Measurements from ENCODE around the gene RPS6KB2. TPM values are rescaled to one million over a fixed set of nuclear protein-coding genes. Genes with fewer than 3 reads are reported as not detected.

The RPS6KB2 gene
- total and polyA plus RNA-seq, 9 of the 15 experiments (the other 6 are each of a cell fraction or from before 2014, with no cell fraction given): 0.42 to 122 (median 82.6) TPM

DNA sequence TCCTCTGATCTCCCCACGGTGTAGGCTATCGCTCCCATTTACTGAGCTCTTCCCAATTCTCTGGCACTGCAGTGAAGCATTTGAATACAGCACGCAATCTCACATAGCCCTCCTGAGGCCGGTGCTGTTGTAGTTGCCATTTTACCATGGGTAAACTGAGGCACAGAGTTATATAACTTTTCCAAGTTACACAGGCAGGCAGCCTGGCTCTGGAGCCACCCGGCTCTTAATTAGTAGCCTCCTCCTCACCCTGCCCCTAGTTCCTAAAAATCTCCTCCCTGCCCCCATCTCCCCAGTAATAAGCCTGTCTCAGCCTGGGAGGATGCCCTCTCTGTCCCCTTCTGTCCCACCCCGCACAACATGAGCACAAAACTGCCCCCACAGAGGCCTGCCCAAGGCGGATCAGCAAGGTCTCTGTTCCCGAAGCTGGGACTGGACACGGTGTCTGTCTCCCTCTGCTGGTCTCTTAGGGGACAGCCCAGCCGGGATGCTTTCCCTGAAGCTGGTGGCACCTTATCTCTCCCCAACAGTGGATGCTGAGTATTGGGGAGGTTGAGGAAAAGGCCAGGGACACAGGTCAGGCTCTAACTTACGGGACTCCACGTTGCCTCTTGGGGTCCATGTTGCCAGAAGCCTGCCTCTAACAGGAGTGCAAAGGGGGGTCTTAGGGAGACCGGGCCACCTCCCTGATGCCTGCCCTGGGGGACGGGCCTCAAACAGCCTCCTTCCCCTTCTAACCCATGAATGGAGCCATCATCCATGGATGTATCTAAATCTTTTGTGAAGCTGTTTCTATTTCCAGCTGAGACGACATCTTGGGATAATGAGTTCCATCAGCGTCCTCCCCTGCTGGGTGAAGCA, 45.8 kb upstream of the RPS6KB2 start:
- Histone ChIP-seq H3K79me2 (ENCODE audit: control insufficient read depth, insufficient read depth, low read length) (no peaks in the 10 kb centered on the region), H3K4me1 (replicated peaks in 1 of 2; ENCODE audit: control insufficient read depth in 2 of 2, insufficient read depth in 2 of 2, low read length in 2 of 2) (peaks cover 43 to 51% of the 10 kb centered on the region in 2 experiments), H3K36me3 (ENCODE audit: control insufficient read depth, insufficient read depth, low read length) (no peaks in the 10 kb centered on the region), H3K4me3 (no peak overlapping the region), H2AFZ (ENCODE audit: low read depth, low read length) (peak overlapping the region; percentile 61; the same call in 1 of the 2 replicates), H3K27me3 (ENCODE audit: control insufficient read depth in 2 of 2, insufficient read depth in 2 of 2, low read length in 2 of 2) (no peaks in the 10 kb centered on the region), H4K20me1 (replicated peaks; ENCODE audit: control insufficient read depth, insufficient read depth, low read length) (no peaks in the 10 kb centered on the region), H3K4me2 (ENCODE audit: insufficient read depth, low read length) (no peak overlapping the region), H3K27ac (ENCODE audit: extremely low read depth, low read depth, low read length) (no peak overlapping the region), H3K9me3 (replicated peaks; ENCODE audit: control insufficient read depth, insufficient read depth, low read depth, low read length) (no peaks in the 10 kb centered on the region), H3K9me1 (ENCODE audit: control insufficient read depth, insufficient read depth, low read length) (no peaks in the 10 kb centered on the region), H3K9ac (ENCODE audit: insufficient read depth in 1 of 2, low read depth in 2 of 2, low read length in 2 of 2) (peak overlapping the region in 1 of 2 experiments; percentile 57; a peak in 1 of 4 replicates)
- BruUV-seq (replicated peaks): no TSS peak
- in situ Hi-C loops (cut with MboI): loop anchor here (5.0 kb wide), 1 partner anchor 120 kb away; no protein-coding TSS in a partner anchor
- intact Hi-C loops (cut with micrococcal nuclease): loop anchor here (1.0 to 5.0 kb wide), 4 partner anchors 25 to 300 kb away; partner anchors contain the start of gene POLD4
- ATAC-seq (peak; percentile 88), FAIRE-seq (peak; percentile 94), DNase-seq (ENCODE audit: extremely low read depth in 1 of 4, low spot score in 3 of 4) (peak; percentile 68 to 91 (median 78))
- 27% methylated on average over 14 of the region's 16 CpGs for WGBS (ENCODE audit: insufficient coverage, low coverage, missing lambda C conversion rate)
- ChIA-PET CTCF (ENCODE audit: low intra/inter-chr PET ratio) (interaction anchor here (0.7 to 2.9 kb wide), 8 partner anchors 25 to 300 kb away, joined by 3 to 41 read pairs (median 6); partner anchors contain the start of gene POLD4), POLR2A (interaction anchor here (0.5 to 2.6 kb wide), 13 partner anchors 9 to 454 kb away, joined by 3 to 11 read pairs (median 3); partner anchors contain the start of genes CLCF1 and RAD9A)
- TF ChIP-seq MTF1 (CRISPR knock-in tag; IDR thresholded peaks at IDR 0.05; ENCODE audit: borderline replicate concordance) (no peak), ERF (CRISPR knock-in tag; IDR thresholded peaks at IDR 0.05) (no peak), ZFP1 (CRISPR knock-in tag; IDR thresholded peaks at IDR 0.05) (no peak), TEAD1 (CRISPR knock-in tag; IDR thresholded peaks at IDR 0.05) (0 out of 4 replicates have a peak, but pooled peaks of 1 of the 2 experiments have one; percentile 48), EP300 (IDR thresholded peaks at IDR 0.05; ENCODE audit: low read length) (peak; percentile 28; the same call in 1 of the 2 replicates), MTA3 (IDR thresholded peaks at IDR 0.05; ENCODE audit: borderline replicate concordance) (0 out of 2 replicates have a peak, but pooled peaks have one; percentile 37)
- TF ChIP-seq, protein P1, sequence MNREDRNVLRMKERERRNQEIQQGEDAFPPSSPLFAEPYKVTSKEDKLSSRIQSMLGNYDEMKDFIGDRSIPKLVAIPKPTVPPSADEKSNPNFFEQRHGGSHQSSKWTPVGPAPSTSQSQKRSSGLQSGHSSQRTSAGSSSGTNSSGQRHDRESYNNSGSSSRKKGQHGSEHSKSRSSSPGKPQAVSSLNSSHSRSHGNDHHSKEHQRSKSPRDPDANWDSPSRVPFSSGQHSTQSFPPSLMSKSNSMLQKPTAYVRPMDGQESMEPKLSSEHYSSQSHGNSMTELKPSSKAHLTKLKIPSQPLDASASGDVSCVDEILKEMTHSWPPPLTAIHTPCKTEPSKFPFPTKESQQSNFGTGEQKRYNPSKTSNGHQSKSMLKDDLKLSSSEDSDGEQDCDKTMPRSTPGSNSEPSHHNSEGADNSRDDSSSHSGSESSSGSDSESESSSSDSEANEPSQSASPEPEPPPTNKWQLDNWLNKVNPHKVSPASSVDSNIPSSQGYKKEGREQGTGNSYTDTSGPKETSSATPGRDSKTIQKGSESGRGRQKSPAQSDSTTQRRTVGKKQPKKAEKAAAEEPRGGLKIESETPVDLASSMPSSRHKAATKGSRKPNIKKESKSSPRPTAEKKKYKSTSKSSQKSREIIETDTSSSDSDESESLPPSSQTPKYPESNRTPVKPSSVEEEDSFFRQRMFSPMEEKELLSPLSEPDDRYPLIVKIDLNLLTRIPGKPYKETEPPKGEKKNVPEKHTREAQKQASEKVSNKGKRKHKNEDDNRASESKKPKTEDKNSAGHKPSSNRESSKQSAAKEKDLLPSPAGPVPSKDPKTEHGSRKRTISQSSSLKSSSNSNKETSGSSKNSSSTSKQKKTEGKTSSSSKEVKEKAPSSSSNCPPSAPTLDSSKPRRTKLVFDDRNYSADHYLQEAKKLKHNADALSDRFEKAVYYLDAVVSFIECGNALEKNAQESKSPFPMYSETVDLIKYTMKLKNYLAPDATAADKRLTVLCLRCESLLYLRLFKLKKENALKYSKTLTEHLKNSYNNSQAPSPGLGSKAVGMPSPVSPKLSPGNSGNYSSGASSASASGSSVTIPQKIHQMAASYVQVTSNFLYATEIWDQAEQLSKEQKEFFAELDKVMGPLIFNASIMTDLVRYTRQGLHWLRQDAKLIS (CRISPR knock-in tag; IDR thresholded peaks at IDR 0.05): 0 out of 2 replicates have a peak, but pooled peaks have one; percentile 43
- TF ChIP-seq, protein P2, sequence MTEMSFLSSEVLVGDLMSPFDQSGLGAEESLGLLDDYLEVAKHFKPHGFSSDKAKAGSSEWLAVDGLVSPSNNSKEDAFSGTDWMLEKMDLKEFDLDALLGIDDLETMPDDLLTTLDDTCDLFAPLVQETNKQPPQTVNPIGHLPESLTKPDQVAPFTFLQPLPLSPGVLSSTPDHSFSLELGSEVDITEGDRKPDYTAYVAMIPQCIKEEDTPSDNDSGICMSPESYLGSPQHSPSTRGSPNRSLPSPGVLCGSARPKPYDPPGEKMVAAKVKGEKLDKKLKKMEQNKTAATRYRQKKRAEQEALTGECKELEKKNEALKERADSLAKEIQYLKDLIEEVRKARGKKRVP (CRISPR knock-in tag; IDR thresholded peaks at IDR 0.05): no peak
- TF ChIP-seq, protein P3, sequence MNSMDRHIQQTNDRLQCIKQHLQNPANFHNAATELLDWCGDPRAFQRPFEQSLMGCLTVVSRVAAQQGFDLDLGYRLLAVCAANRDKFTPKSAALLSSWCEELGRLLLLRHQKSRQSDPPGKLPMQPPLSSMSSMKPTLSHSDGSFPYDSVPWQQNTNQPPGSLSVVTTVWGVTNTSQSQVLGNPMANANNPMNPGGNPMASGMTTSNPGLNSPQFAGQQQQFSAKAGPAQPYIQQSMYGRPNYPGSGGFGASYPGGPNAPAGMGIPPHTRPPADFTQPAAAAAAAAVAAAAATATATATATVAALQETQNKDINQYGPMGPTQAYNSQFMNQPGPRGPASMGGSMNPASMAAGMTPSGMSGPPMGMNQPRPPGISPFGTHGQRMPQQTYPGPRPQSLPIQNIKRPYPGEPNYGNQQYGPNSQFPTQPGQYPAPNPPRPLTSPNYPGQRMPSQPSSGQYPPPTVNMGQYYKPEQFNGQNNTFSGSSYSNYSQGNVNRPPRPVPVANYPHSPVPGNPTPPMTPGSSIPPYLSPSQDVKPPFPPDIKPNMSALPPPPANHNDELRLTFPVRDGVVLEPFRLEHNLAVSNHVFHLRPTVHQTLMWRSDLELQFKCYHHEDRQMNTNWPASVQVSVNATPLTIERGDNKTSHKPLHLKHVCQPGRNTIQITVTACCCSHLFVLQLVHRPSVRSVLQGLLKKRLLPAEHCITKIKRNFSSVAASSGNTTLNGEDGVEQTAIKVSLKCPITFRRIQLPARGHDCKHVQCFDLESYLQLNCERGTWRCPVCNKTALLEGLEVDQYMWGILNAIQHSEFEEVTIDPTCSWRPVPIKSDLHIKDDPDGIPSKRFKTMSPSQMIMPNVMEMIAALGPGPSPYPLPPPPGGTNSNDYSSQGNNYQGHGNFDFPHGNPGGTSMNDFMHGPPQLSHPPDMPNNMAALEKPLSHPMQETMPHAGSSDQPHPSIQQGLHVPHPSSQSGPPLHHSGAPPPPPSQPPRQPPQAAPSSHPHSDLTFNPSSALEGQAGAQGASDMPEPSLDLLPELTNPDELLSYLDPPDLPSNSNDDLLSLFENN (IDR thresholded peaks at IDR 0.05; ENCODE audit: low read depth in 2 of 2, low read length in 2 of 2): 0 out of 4 replicates have a peak, but pooled peaks of 1 of the 2 experiments have one; percentile 52

Measured in K562 (cell line).